HEK293 (cell line): Measurements from ENCODE around the gene CPNE4.

Experiments
- CTCF ChIA-PET: fragments of 350-600 bp; formaldehyde crosslinking; extraction: SDS; loops from one replicate; lab custom pipeline; 2021; ENCODE audit warnings: antibody characterized with exemption; lab: Yijun Ruan, JAX
- POLR2A ChIA-PET: fragments of 300-600 bp; formaldehyde crosslinking; extraction: SDS; loops from one replicate; lab custom pipeline; 2020; ENCODE audit warnings: antibody characterized with exemption, inconsistent platforms; lab: Yijun Ruan, JAX
- H3K27ac ChIP-seq: fragments of 200-500 bp; sonication (Bioruptor generic); 2 replicates; pipeline ENCODE4 v1.5.1; 2014; ENCODE audit warnings: low read depth, low read length, control low read depth, inconsistent platforms; ENCODE audit errors: extremely low read depth
- H3K36me3 ChIP-seq, 2 experiments: fragments of 200-500 bp in 1 of 2; sonication (Bioruptor generic) in 1 of 2; 1 replicate in 1 of 2; 2 replicates in 1 of 2; pipeline ENCODE4 v1.5.1; 2014 to 2017; ENCODE audit warnings: inconsistent platforms in 2 of 2, low read length in 2 of 2; ENCODE audit not compliant: control insufficient read depth in 2 of 2, insufficient read depth in 1 of 2
- H3K4me1 ChIP-seq: fragments of 200-500 bp; sonication (Bioruptor generic); 2 replicates; pipeline ENCODE4 v1.5.1; 2014; ENCODE audit warnings: mild to moderate bottlenecking, low read length, inconsistent platforms; ENCODE audit not compliant: control insufficient read depth, insufficient read depth
- H3K4me3 ChIP-seq: 2 replicates; pipeline ENCODE4 v1.5.1; 2011; ENCODE audit warnings: low read depth, mild to moderate bottlenecking, control low read depth, low read length, moderate library complexity
- H3K9me3 ChIP-seq: fragments of 200-500 bp; sonication (Bioruptor generic); 2 replicates; pipeline ENCODE4 v1.5.1; 2014; ENCODE audit warnings: low read depth, low read length, inconsistent platforms; ENCODE audit not compliant: control insufficient read depth, insufficient read depth
- BCL11B ChIP-seq: fragments of 450-650 bp; formaldehyde crosslinking; IDR thresholded peaks from 2 replicates; pipeline ENCODE4 v1.5.1; 2016; ENCODE audit warnings: low read depth, missing biosample characterization, missing genetic modification characterization
- HOXC10 ChIP-seq: sonication (generic); formaldehyde crosslinking; IDR thresholded peaks from 2 replicates; pipeline ENCODE4 v1.8.1; 2023; ENCODE audit warnings: mild to moderate bottlenecking, missing genetic modification reagents
- MYNN ChIP-seq: fragments of 450-650 bp; formaldehyde crosslinking; IDR thresholded peaks from 2 replicates; pipeline ENCODE4 v1.5.1; 2016; ENCODE audit warnings: missing biosample characterization, missing genetic modification characterization, borderline replicate concordance
- SP2 ChIP-seq: fragments of 450-650 bp; formaldehyde crosslinking; IDR thresholded peaks from 2 replicates; pipeline ENCODE4 v1.5.1; 2016; ENCODE audit warnings: missing biosample characterization, missing genetic modification characterization
- YY1 ChIP-seq: fragments of 450-650 bp; formaldehyde crosslinking; IDR thresholded peaks from 2 replicates; pipeline ENCODE4 v1.5.1; 2018; ENCODE audit warnings: missing biosample characterization, missing genetic modification characterization
- ZEB2 ChIP-seq: fragments of 450-650 bp; formaldehyde crosslinking; IDR thresholded peaks from 2 replicates; pipeline ENCODE4 v1.5.1; 2016; ENCODE audit warnings: missing biosample characterization, missing genetic modification characterization
- ZFP3 ChIP-seq: fragments of 450-650 bp; formaldehyde crosslinking; IDR thresholded peaks from 2 replicates; pipeline ENCODE4 v1.5.1; 2016; ENCODE audit warnings: low read depth, missing biosample characterization, missing genetic modification characterization
- ZNF112 ChIP-seq: fragments of 450-650 bp; formaldehyde crosslinking; IDR thresholded peaks from 2 replicates; pipeline ENCODE4 v1.5.0; 2017; ENCODE audit warnings: missing biosample characterization, missing genetic modification characterization
- ZNF174 ChIP-seq: fragments of 450-650 bp; formaldehyde crosslinking; IDR thresholded peaks from 2 replicates; pipeline ENCODE4 v1.5.0; 2017; ENCODE audit warnings: missing biosample characterization, mild to moderate bottlenecking, missing genetic modification characterization
- ZNF175 ChIP-seq: fragments of 450-650 bp; formaldehyde crosslinking; IDR thresholded peaks from 2 replicates; pipeline ENCODE4 v1.5.1; 2016; ENCODE audit warnings: missing biosample characterization, missing genetic modification characterization
- ZNF239 ChIP-seq: fragments of 450-650 bp; formaldehyde crosslinking; IDR thresholded peaks from 2 replicates; pipeline ENCODE4 v1.5.1; 2016; ENCODE audit warnings: missing biosample characterization, missing genetic modification characterization
- ZNF24 ChIP-seq: fragments of 450-650 bp; formaldehyde crosslinking; IDR thresholded peaks from 2 replicates; pipeline ENCODE4 v1.5.1; 2016; ENCODE audit warnings: missing biosample characterization, missing genetic modification characterization
- ZNF423 ChIP-seq: fragments of 450-650 bp; formaldehyde crosslinking; IDR thresholded peaks from 2 replicates; pipeline ENCODE4 v1.5.1; 2016; ENCODE audit warnings: missing biosample characterization, missing genetic modification characterization
- ZNF558 ChIP-seq: fragments of 450-650 bp; formaldehyde crosslinking; IDR thresholded peaks from 2 replicates; pipeline ENCODE4 v1.5.1; 2016; ENCODE audit warnings: missing biosample characterization, missing genetic modification characterization
- ZNF560 ChIP-seq: fragments of 450-650 bp; formaldehyde crosslinking; IDR thresholded peaks from 2 replicates; pipeline ENCODE4 v1.5.1; 2017; ENCODE audit warnings: missing biosample characterization, missing genetic modification characterization, borderline replicate concordance
- ZNF785 ChIP-seq: fragments of 450-650 bp; formaldehyde crosslinking; IDR thresholded peaks from 2 replicates; pipeline ENCODE4 v1.5.1; 2016; ENCODE audit warnings: missing biosample characterization, missing genetic modification characterization
- ZNF792 ChIP-seq: fragments of 450-650 bp; formaldehyde crosslinking; IDR thresholded peaks from 2 replicates; pipeline ENCODE4 v1.5.1; 2016; ENCODE audit warnings: missing biosample characterization, missing genetic modification characterization
- TF ChIP-seq, protein P1 (sequence below): fragments of 450-650 bp; formaldehyde crosslinking; IDR thresholded peaks from 2 replicates; pipeline ENCODE4 v1.5.1; 2017; ENCODE audit warnings: missing biosample characterization, missing genetic modification characterization
- TF ChIP-seq, protein P2 (sequence below): fragments of 450-650 bp; formaldehyde crosslinking; IDR thresholded peaks from 2 replicates; pipeline ENCODE4 v1.5.1; 2016; ENCODE audit warnings: missing biosample characterization, missing genetic modification characterization
- TF ChIP-seq, protein P3 (sequence below): fragments of 450-650 bp; formaldehyde crosslinking; IDR thresholded peaks from 2 replicates; pipeline ENCODE4 v1.5.1; 2016; ENCODE audit warnings: missing biosample characterization, missing genetic modification characterization, low read depth
- TF ChIP-seq, protein P4 (sequence below): fragments of 450-650 bp; formaldehyde crosslinking; IDR thresholded peaks from 2 replicates; pipeline ENCODE4 v1.5.1; 2017; ENCODE audit warnings: missing biosample characterization, missing genetic modification characterization
- TF ChIP-seq, protein P5 (sequence below): fragments of 450-650 bp; formaldehyde crosslinking; IDR thresholded peaks from 2 replicates; pipeline ENCODE4 v1.5.1; 2016; ENCODE audit warnings: missing biosample characterization, missing genetic modification characterization

CPNE4 gene

DNA sequence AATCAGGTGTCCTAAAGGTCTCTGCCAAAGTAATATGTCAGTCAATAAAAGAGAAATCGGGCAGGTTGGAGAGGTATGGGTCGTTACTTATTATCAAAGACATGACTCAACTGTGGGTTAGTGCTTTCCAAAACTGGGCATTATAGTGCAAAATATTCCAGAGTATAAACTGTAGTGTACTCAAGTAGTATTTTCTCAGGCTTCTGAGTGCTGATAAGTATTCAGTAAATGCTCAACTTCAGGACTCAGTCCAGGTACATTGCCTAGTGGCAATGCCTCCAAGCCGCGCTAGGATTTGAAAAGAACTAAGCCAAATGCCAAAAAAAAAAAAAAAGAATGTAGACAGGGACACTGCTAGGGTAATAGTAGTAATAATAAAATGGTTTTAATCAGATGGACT is 233.2 kb downstream of the CPNE4 start:
- TF ChIP-seq, protein P1, sequence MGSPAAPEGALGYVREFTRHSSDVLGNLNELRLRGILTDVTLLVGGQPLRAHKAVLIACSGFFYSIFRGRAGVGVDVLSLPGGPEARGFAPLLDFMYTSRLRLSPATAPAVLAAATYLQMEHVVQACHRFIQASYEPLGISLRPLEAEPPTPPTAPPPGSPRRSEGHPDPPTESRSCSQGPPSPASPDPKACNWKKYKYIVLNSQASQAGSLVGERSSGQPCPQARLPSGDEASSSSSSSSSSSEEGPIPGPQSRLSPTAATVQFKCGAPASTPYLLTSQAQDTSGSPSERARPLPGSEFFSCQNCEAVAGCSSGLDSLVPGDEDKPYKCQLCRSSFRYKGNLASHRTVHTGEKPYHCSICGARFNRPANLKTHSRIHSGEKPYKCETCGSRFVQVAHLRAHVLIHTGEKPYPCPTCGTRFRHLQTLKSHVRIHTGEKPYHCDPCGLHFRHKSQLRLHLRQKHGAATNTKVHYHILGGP = no peak
- TF ChIP-seq MYNN = no peak
- TF ChIP-seq, protein P2, sequence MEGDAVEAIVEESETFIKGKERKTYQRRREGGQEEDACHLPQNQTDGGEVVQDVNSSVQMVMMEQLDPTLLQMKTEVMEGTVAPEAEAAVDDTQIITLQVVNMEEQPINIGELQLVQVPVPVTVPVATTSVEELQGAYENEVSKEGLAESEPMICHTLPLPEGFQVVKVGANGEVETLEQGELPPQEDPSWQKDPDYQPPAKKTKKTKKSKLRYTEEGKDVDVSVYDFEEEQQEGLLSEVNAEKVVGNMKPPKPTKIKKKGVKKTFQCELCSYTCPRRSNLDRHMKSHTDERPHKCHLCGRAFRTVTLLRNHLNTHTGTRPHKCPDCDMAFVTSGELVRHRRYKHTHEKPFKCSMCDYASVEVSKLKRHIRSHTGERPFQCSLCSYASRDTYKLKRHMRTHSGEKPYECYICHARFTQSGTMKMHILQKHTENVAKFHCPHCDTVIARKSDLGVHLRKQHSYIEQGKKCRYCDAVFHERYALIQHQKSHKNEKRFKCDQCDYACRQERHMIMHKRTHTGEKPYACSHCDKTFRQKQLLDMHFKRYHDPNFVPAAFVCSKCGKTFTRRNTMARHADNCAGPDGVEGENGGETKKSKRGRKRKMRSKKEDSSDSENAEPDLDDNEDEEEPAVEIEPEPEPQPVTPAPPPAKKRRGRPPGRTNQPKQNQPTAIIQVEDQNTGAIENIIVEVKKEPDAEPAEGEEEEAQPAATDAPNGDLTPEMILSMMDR (tag by site-specific recombination) = no peak
- no peak for TF ChIP-seq ZNF174 (tag by site-specific recombination)
- no peak for TF ChIP-seq ZNF175 (tag by site-specific recombination)
- Histone ChIP-seq H3K4me3 (no peak overlapping the region), H3K36me3 (no peaks in the 10 kb centered on the region), H3K4me1 (no peaks in the 10 kb centered on the region), H3K9me3 (no peaks in the 10 kb centered on the region), H3K27ac (no peak overlapping the region)
- POLR2A ChIA-PET = no interaction called here
- CTCF ChIA-PET = no interaction called here

DNA sequence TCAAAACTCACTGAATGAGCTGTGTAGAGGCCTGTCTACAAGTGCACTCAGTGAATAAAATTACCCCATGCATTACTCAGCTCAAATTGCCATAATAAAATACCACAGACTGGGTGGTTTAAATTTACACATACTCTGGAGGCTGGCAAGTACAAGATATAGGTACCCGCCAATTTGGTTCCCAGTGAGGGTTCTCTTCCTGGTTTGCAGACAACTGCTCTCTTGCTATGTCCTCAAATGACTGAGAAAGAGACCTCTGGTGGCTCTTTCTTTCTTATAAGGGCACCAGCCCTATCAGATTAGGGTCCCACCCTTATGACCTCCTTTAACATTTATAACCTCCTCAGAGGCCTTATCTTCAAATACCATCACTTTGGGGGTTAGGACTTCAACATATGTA is 237.0 kb downstream of the CPNE4 start:
- Histone ChIP-seq H3K27ac (no peak overlapping the region), H3K4me1 (peaks cover 4% of the 10 kb centered on the region), H3K9me3 (no peaks in the 10 kb centered on the region), H3K36me3 (no peaks in the 10 kb centered on the region), H3K4me3 (no peak overlapping the region)
- POLR2A ChIA-PET = no interaction called here
- TF ChIP-seq ZNF423 (tag by site-specific recombination) = no peak
- TF ChIP-seq ZNF24 (tag by site-specific recombination) = no peak
- TF ChIP-seq ZNF112 (tag by site-specific recombination) = no peak
- no peak for TF ChIP-seq ZEB2 (tag by site-specific recombination)
- no peak for TF ChIP-seq ZNF239 (tag by site-specific recombination)
- TF ChIP-seq SP2 (tag by site-specific recombination) = no peak
- no peak for TF ChIP-seq ZNF560 (tag by site-specific recombination)
- CTCF ChIA-PET = interaction anchor here (1.2 kb wide), 1 partner anchor 232 kb away, joined by 5 read pairs; no protein-coding TSS in a partner anchor

DNA sequence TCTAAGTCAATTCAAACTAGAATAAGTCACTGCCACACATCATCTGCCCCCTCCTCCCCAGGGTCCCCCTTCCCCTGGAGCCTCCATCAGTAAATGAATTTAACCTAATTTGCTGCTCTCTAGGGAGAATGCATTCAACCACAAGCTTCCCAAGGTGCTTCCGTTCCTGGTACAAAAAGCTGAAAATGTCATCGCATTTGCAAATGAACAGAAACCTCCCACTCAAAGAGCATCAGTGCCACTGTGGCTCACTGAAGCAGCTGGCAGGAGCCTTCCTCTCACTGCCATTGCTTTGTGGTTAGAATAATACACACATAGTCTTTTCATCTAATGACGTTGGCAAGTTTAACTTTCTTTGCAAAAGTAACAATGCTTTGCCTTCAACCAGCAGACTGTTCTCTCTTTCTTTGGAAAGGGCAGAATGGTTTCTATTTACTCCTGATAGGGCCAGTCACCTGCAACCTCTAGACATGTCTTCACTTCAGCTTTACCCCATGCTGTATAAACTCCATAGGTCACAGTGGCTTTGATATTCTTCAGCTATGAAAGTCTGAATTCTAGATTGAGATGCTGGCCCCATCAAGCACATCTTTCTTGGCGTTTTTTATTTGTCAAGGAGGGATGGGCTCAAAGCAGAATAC is 238.1 kb downstream of the CPNE4 start:
- no peaks in the 10 kb centered on the region for H3K9me3 ChIP-seq
- CTCF ChIA-PET = interaction anchor here (0.6 to 2.9 kb wide), 5 partner anchors 9 to 234 kb away, joined by 3 to 32 read pairs (median 5); no protein-coding TSS in a partner anchor
- H3K4me1 ChIP-seq = peaks cover 4% of the 10 kb centered on the region
- no peaks in the 10 kb centered on the region for H3K36me3 ChIP-seq
- POLR2A ChIA-PET = no interaction called here
- H3K27ac ChIP-seq = no peak overlapping the region
- TF ChIP-seq SP2 (tag by site-specific recombination) (no peak), ZNF558 (tag by site-specific recombination) (no peak), ZFP3 (tag by site-specific recombination) (no peak), HOXC10 (CRISPR knock-in tag) (no peak), ZNF792 (tag by site-specific recombination) (no peak)
- H3K4me3 ChIP-seq = no peak overlapping the region

DNA sequence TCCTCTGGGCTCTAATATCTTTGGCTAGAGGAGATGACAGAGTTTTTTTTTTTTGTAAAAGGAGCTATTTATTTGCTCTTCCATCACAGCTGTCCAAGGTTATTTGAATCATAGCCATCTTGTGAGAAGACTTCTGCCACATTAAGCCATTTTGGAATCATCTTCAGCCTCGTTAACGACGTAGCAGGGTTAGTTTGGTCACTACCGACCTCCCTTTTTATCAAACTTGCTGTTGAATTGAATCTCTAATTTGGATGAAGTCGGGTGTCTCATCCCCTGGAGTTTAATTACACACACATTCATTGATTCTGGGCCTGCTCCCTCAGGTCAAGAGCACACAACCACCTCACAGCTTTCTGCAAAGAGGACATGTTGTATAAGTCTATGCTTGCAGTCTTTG is 238.7 kb downstream of the CPNE4 start:
- CTCF ChIA-PET = interaction anchor here (0.7 to 2.9 kb wide), 10 partner anchors 10 to 391 kb away, joined by 3 to 32 read pairs (median 5); no protein-coding TSS in a partner anchor
- Histone ChIP-seq H3K4me1 (peaks cover 4% of the 10 kb centered on the region), H3K27ac (no peak overlapping the region), H3K36me3 (no peaks in the 10 kb centered on the region), H3K4me3 (no peak overlapping the region), H3K9me3 (no peaks in the 10 kb centered on the region)
- POLR2A ChIA-PET = interaction anchor here (1.1 to 1.8 kb wide), 2 partner anchors 233 to 239 kb away, joined by 3 to 5 read pairs; partner anchors contain the start of gene CPNE4
- TF ChIP-seq BCL11B (tag by site-specific recombination) (no peak), YY1 (tag by site-specific recombination) (no peak), ZNF785 (tag by site-specific recombination) (no peak)
- TF ChIP-seq, protein P3, sequence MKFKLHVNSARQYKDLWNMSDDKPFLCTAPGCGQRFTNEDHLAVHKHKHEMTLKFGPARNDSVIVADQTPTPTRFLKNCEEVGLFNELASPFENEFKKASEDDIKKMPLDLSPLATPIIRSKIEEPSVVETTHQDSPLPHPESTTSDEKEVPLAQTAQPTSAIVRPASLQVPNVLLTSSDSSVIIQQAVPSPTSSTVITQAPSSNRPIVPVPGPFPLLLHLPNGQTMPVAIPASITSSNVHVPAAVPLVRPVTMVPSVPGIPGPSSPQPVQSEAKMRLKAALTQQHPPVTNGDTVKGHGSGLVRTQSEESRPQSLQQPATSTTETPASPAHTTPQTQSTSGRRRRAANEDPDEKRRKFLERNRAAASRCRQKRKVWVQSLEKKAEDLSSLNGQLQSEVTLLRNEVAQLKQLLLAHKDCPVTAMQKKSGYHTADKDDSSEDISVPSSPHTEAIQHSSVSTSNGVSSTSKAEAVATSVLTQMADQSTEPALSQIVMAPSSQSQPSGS (tag by site-specific recombination) = no peak
- TF ChIP-seq, protein P4, sequence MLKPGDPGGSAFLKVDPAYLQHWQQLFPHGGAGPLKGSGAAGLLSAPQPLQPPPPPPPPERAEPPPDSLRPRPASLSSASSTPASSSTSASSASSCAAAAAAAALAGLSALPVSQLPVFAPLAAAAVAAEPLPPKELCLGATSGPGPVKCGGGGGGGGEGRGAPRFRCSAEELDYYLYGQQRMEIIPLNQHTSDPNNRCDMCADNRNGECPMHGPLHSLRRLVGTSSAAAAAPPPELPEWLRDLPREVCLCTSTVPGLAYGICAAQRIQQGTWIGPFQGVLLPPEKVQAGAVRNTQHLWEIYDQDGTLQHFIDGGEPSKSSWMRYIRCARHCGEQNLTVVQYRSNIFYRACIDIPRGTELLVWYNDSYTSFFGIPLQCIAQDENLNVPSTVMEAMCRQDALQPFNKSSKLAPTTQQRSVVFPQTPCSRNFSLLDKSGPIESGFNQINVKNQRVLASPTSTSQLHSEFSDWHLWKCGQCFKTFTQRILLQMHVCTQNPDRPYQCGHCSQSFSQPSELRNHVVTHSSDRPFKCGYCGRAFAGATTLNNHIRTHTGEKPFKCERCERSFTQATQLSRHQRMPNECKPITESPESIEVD = no peak
- TF ChIP-seq, protein P5, sequence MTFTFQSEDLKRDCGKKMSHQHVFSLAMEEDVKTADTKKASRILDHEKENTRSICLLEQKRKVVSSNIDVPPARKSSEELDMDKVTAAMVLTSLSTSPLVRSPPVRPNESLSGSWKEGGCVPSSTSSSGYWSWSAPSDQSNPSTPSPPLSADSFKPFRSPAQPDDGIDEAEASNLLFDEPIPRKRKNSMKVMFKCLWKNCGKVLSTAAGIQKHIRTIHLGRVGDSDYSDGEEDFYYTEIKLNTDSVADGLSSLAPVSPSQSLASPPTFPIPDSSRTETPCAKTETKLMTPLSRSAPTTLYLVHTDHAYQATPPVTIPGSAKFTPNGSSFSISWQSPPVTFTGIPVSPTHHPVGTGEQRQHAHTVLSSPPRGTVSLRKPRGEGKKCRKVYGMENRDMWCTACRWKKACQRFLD (tag by site-specific recombination) = no peak
